ENCODE data around the gene METTL9.

METTL9 gene

GRCh38 chr16:21704266-21704665 lies 104.9 kb downstream of the METTL9 start:
- DNase-seq: no peak
- Mint-ChIP-seq H3K27me3 (ENCODE audit: low read depth, poor library complexity) (peaks cover 17% of the 10 kb centered on the region), H3K36me3 (ENCODE audit: low read depth) (no peaks in the 10 kb centered on the region), H3K4me3 (no peak overlapping the region), H3K4me1 (no peaks in the 10 kb centered on the region), H3K27ac (no peak overlapping the region), H3K9me3 (no peaks in the 10 kb centered on the region)
- TF ChIP-seq CTCF (IDR thresholded peaks at IDR 0.05): no peak

- DNase-seq: no peak
- Mint-ChIP-seq H3K4me1 (no peaks in the 10 kb centered on the region), H3K27me3 (ENCODE audit: low read depth, poor library complexity) (peaks cover 21% of the 10 kb centered on the region), H3K9me3 (no peaks in the 10 kb centered on the region), H3K4me3 (no peak overlapping the region), H3K27ac (no peak overlapping the region), H3K36me3 (ENCODE audit: low read depth) (no peaks in the 10 kb centered on the region)
- no peak for TF ChIP-seq CTCF (IDR thresholded peaks at IDR 0.05)
These were observed 105.4 kb downstream of the METTL9 start for GRCh38 chr16:21704733-21705132.
